Hematopoietic multipotent progenitor cell (in vitro differentiated cells): ENCODE results near the gene GRWD1. TPM values are rescaled to one million over a fixed set of nuclear protein-coding genes. Genes with fewer than 3 reads are reported as not detected.

Experiments used
- DNase-seq, 3 donors: peaks; one replicate each; pipeline ENCODE4 v3.0.0-alpha.2; 2011 to 2015; ENCODE audit warnings: low read depth in 2 of 3, low spot score in 2 of 3
- total RNA-seq: library from RNA; depleted of rRNA; stranded (reverse); fragments of >200 nt; gene quantifications from one replicate; pipeline ENCODE4 v1.2.3, GENCODE V29; 2012

The GRWD1 gene
- total RNA-seq, 1 donor, result 41.2 TPM

- no peak for DNase-seq
Measured at GRCh38 chr19:48493718-48494401, 48.1 kb downstream of the GRWD1 start.

- no peak for DNase-seq
Measured at GRCh38 chr19:48495396-48495795, 49.6 kb downstream of the GRWD1 start.

GRCh38 chr19:48496959-48497727, 51.4 kb downstream of the GRWD1 start:
- no peak for DNase-seq

GRCh38 chr19:48497728-48498594, 52.2 kb downstream of the GRWD1 start:
- DNase-seq, result no peak

- no peak for DNase-seq
Measured at GRCh38 chr19:48498595-48499311, 53.0 kb downstream of the GRWD1 start.

- no peak for DNase-seq
Measured at GRCh38 chr19:48499316-48500090, 53.7 kb downstream of the GRWD1 start.

GRCh38 chr19:48500830-48501493, 55.2 kb downstream of the GRWD1 start:
- no peak for DNase-seq

GRCh38 chr19:48501494-48502349, 55.9 kb downstream of the GRWD1 start:
- peak in 2 of 3 donors; percentile 94 to 97 for DNase-seq

GRCh38 chr19:48502350-48503018, 56.7 kb downstream of the GRWD1 start:
- no peak for DNase-seq

GRCh38 chr19:48506138-48506733, 60.5 kb downstream of the GRWD1 start:
- DNase-seq, result peak in 1 of 3 donors; percentile 67

Other genes starting within 250 kb of the GRWD1 start
- gene CARD8, start 190.1 kb upstream of the GRWD1 start, total RNA-seq, result 68.1 TPM
- 2.2 TPM for gene ZNF114, start 175.9 kb upstream of the GRWD1 start, total RNA-seq
- gene EMP3, start 120.4 kb upstream of the GRWD1 start, total RNA-seq, result 229 TPM
- gene TMEM143, start 82.0 kb upstream of the GRWD1 start, total RNA-seq, result 6.2 TPM
- not detected for gene SYNGR4, start 81.6 kb upstream of the GRWD1 start, total RNA-seq
- gene KDELR1, start 54.4 kb upstream of the GRWD1 start, total RNA-seq, result 75.9 TPM
- gene GRIN2D, start 52.3 kb upstream of the GRWD1 start, total RNA-seq, result 0.54 TPM
- 1.6 TPM for gene KCNJ14, start 9.6 kb downstream of the GRWD1 start, total RNA-seq
- gene CYTH2, start 23.4 kb downstream of the GRWD1 start, total RNA-seq, result 62.7 TPM
- gene LMTK3, start 65.9 kb downstream of the GRWD1 start, total RNA-seq, result 0.54 TPM
- not detected for gene SULT2B1, start 106.2 kb downstream of the GRWD1 start, total RNA-seq
- gene SPACA4, start 160.8 kb downstream of the GRWD1 start, total RNA-seq, result not detected
- 3.2 TPM for gene FAM83E, start 169.1 kb downstream of the GRWD1 start, total RNA-seq
- 4,879 TPM for gene RPL18, start 173.2 kb downstream of the GRWD1 start, total RNA-seq
- 10.0 TPM for gene SPHK2, start 173.5 kb downstream of the GRWD1 start, total RNA-seq
- 9.4 TPM for gene DBP, start 191.4 kb downstream of the GRWD1 start, total RNA-seq
- 2.4 TPM for gene CA11, start 200.2 kb downstream of the GRWD1 start, total RNA-seq
- gene NTN5, start 227.0 kb downstream of the GRWD1 start, total RNA-seq, result 1.6 TPM
- under 0.01 TPM for gene FUT2, start 250.0 kb downstream of the GRWD1 start, total RNA-seq